Omental fat pad (tissue), 4 donors: ENCODE data around the gene LPIN2. TPM values are rescaled to one million over a fixed set of nuclear protein-coding genes. Genes with fewer than 3 reads are reported as not detected.

Experiments used
- ATAC-seq: fragments of 150-250 bp; one replicate; pipeline ENCODE4 v1.9.1; 2016; ENCODE audit warnings: mild to moderate bottlenecking, moderate library complexity; ENCODE audit not compliant: low FRiP score
- DNase-seq: peaks from one replicate; pipeline ENCODE4 v3.0.0-alpha.2; 2019; ENCODE audit warnings: low spot score
- CTCF ChIP-seq, 3 donors: fragments of 450-650 bp; IDR thresholded peaks; one replicate each; pipeline ENCODE4 v1.5.1; 2016 to 2017; ENCODE audit warnings: antibody characterized with exemption in 3 of 3, mild to moderate bottlenecking in 3 of 3, moderate library complexity in 2 of 3
- total RNA-seq, 4 donors: library from RNA; depleted of rRNA; stranded (reverse); fragments of >200 nt; gene quantifications; one replicate each; pipeline ENCODE4 v1.1.0, GENCODE V29; 2016

LPIN2 gene
- total RNA-seq, 4 donors from 2014 or later: 21.3 to 35.5 (median 31.7) TPM

- ATAC-seq: no peak
- no peak for DNase-seq
- no peak for TF ChIP-seq CTCF (IDR thresholded peaks at IDR 0.05)
These were observed 32.8 kb downstream of the LPIN2 start for GRCh38 chr18:2979871-2980790.

GRCh38 chr18:2979129-2979528 is 33.8 kb downstream of the LPIN2 start:
- DNase-seq (no peak), ATAC-seq (no peak)
- TF ChIP-seq CTCF (IDR thresholded peaks at IDR 0.05): no peak

- TF ChIP-seq CTCF (IDR thresholded peaks at IDR 0.05): no peak
- ATAC-seq (peak; percentile 29), DNase-seq (no peak)
These were observed 34.3 kb downstream of the LPIN2 start for GRCh38 chr18:2978661-2979106.

- DNase-seq (no peak), ATAC-seq (no peak)
- no peak for TF ChIP-seq CTCF (IDR thresholded peaks at IDR 0.05)
These were observed 34.7 kb downstream of the LPIN2 start for GRCh38 chr18:2978208-2978607.

GRCh38 chr18:2976218-2977132 is 36.5 kb downstream of the LPIN2 start:
- ATAC-seq (no peak), DNase-seq (no peak)
- no peak for TF ChIP-seq CTCF (IDR thresholded peaks at IDR 0.05)

GRCh38 chr18:2974731-2975130 is 38.2 kb downstream of the LPIN2 start:
- DNase-seq (no peak), ATAC-seq (no peak)
- TF ChIP-seq CTCF (IDR thresholded peaks at IDR 0.05): no peak
